COLO668 (cell line): Measurements from ENCODE around the gene DIP2A.
"Not testable (repeated sequence)": the region's sequence is repeated elsewhere in the genome, so short reads cannot be mapped to it uniquely, and the experiment has no call there.

Experiments
- DNase-seq: peaks from one replicate; lab custom pipeline; 2025; ENCODE audit not compliant: unreplicated experiment; lab: John Stamatoyannopoulos, UW

DIP2A gene

GRCh38 chr21:46425571-46425970 lies 33.1 kb upstream of the DIP2A start:
- no peak for DNase-seq

GRCh38 chr21:46426313-46427046 lies 32.2 kb upstream of the DIP2A start:
- DNase-seq, result no peak

GRCh38 chr21:46427516-46427915 lies 31.2 kb upstream of the DIP2A start:
- DNase-seq, result no peak

- no peak for DNase-seq
These were observed 30.4 kb upstream of the DIP2A start for GRCh38 chr21:46428286-46428685.

GRCh38 chr21:46428987-46429710 lies 29.5 kb upstream of the DIP2A start:
- DNase-seq, result no peak

- no peak for DNase-seq
These were observed 28.7 kb upstream of the DIP2A start for GRCh38 chr21:46429754-46430681.

- no peak for DNase-seq
These were observed 27.2 kb upstream of the DIP2A start for GRCh38 chr21:46431448-46431847.

GRCh38 chr21:46431884-46432488 lies 26.7 kb upstream of the DIP2A start:
- no peak for DNase-seq

- not testable (repeated sequence) for DNase-seq
These were observed 25.6 kb upstream of the DIP2A start for GRCh38 chr21:46433116-46433515.

GRCh38 chr21:46434322-46434958 lies 24.3 kb upstream of the DIP2A start:
- DNase-seq, result no peak

GRCh38 chr21:46435786-46436227 lies 22.9 kb upstream of the DIP2A start:
- DNase-seq, result no peak

- DNase-seq, result no peak
These were observed 22.1 kb upstream of the DIP2A start for GRCh38 chr21:46436621-46437020.

GRCh38 chr21:46437096-46437498 lies 21.6 kb upstream of the DIP2A start:
- DNase-seq, result no peak

GRCh38 chr21:46437511-46437910 lies 21.2 kb upstream of the DIP2A start:
- DNase-seq, result no peak

GRCh38 chr21:46438241-46438640 lies 20.4 kb upstream of the DIP2A start:
- no peak for DNase-seq

- DNase-seq, result no peak
These were observed 18.8 kb upstream of the DIP2A start for GRCh38 chr21:46439906-46440305.

GRCh38 chr21:46441331-46441730 lies 17.4 kb upstream of the DIP2A start:
- no peak for DNase-seq

- DNase-seq, result no peak
These were observed 16.7 kb upstream of the DIP2A start for GRCh38 chr21:46441961-46442498.

- DNase-seq, result no peak
These were observed 15.8 kb upstream of the DIP2A start for GRCh38 chr21:46442938-46443337.

- no peak for DNase-seq
These were observed 14.8 kb upstream of the DIP2A start for GRCh38 chr21:46443910-46444309.
